ENCODE results near the gene IQGAP2. TPM values are rescaled to one million over a fixed set of nuclear protein-coding genes. Genes with fewer than 3 reads are reported as not detected.

IQGAP2 gene
- total and polyA plus RNA-seq, 2 of the 8 experiments (the other 6 are each of a cell fraction or from before 2014, with no cell fraction given) = 19.7 to 66.0 TPM

DNA sequence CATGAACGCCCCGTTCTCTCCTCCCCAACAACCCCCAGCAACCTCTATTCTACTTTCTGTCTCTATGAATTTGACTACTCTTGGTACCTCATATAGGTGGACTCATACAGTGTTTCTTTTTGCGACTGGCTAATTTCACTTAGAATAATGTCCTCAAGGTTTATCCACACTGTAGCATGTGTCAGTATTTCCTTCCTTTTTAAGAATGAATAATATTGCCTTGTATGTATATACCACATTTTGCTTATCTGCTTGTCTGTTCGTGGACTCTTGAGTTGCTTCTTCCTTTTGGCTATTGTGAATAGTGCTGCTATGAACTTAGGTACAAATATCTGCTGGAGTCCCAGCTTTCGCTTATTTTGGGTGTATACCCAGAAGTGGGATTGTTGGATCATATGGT, 42.7 kb downstream of the IQGAP2 start (continued):
- TF ChIP-seq, protein P1, sequence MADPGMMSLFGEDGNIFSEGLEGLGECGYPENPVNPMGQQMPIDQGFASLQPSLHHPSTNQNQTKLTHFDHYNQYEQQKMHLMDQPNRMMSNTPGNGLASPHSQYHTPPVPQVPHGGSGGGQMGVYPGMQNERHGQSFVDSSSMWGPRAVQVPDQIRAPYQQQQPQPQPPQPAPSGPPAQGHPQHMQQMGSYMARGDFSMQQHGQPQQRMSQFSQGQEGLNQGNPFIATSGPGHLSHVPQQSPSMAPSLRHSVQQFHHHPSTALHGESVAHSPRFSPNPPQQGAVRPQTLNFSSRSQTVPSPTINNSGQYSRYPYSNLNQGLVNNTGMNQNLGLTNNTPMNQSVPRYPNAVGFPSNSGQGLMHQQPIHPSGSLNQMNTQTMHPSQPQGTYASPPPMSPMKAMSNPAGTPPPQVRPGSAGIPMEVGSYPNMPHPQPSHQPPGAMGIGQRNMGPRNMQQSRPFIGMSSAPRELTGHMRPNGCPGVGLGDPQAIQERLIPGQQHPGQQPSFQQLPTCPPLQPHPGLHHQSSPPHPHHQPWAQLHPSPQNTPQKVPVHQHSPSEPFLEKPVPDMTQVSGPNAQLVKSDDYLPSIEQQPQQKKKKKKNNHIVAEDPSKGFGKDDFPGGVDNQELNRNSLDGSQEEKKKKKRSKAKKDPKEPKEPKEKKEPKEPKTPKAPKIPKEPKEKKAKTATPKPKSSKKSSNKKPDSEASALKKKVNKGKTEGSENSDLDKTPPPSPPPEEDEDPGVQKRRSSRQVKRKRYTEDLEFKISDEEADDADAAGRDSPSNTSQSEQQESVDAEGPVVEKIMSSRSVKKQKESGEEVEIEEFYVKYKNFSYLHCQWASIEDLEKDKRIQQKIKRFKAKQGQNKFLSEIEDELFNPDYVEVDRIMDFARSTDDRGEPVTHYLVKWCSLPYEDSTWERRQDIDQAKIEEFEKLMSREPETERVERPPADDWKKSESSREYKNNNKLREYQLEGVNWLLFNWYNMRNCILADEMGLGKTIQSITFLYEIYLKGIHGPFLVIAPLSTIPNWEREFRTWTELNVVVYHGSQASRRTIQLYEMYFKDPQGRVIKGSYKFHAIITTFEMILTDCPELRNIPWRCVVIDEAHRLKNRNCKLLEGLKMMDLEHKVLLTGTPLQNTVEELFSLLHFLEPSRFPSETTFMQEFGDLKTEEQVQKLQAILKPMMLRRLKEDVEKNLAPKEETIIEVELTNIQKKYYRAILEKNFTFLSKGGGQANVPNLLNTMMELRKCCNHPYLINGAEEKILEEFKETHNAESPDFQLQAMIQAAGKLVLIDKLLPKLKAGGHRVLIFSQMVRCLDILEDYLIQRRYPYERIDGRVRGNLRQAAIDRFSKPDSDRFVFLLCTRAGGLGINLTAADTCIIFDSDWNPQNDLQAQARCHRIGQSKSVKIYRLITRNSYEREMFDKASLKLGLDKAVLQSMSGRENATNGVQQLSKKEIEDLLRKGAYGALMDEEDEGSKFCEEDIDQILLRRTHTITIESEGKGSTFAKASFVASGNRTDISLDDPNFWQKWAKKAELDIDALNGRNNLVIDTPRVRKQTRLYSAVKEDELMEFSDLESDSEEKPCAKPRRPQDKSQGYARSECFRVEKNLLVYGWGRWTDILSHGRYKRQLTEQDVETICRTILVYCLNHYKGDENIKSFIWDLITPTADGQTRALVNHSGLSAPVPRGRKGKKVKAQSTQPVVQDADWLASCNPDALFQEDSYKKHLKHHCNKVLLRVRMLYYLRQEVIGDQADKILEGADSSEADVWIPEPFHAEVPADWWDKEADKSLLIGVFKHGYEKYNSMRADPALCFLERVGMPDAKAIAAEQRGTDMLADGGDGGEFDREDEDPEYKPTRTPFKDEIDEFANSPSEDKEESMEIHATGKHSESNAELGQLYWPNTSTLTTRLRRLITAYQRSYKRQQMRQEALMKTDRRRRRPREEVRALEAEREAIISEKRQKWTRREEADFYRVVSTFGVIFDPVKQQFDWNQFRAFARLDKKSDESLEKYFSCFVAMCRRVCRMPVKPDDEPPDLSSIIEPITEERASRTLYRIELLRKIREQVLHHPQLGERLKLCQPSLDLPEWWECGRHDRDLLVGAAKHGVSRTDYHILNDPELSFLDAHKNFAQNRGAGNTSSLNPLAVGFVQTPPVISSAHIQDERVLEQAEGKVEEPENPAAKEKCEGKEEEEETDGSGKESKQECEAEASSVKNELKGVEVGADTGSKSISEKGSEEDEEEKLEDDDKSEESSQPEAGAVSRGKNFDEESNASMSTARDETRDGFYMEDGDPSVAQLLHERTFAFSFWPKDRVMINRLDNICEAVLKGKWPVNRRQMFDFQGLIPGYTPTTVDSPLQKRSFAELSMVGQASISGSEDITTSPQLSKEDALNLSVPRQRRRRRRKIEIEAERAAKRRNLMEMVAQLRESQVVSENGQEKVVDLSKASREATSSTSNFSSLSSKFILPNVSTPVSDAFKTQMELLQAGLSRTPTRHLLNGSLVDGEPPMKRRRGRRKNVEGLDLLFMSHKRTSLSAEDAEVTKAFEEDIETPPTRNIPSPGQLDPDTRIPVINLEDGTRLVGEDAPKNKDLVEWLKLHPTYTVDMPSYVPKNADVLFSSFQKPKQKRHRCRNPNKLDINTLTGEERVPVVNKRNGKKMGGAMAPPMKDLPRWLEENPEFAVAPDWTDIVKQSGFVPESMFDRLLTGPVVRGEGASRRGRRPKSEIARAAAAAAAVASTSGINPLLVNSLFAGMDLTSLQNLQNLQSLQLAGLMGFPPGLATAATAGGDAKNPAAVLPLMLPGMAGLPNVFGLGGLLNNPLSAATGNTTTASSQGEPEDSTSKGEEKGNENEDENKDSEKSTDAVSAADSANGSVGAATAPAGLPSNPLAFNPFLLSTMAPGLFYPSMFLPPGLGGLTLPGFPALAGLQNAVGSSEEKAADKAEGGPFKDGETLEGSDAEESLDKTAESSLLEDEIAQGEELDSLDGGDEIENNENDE (IDR thresholded peaks at IDR 0.05; ENCODE audit: insufficient replicate concordance, low read length) = no peak
- TF ChIP-seq CHD2 (IDR thresholded peaks at IDR 0.05; ENCODE audit: low read length) (no peak), POLR2A (IDR thresholded peaks at IDR 0.05; ENCODE audit: control extremely low read depth in 1 of 2, low read depth in 2 of 2, low read length in 2 of 2) (no peak), PHF8 (conservative IDR thresholded peaks at IDR 0.05; ENCODE audit: low read depth, low read length) (no peak), NANOG (IDR thresholded peaks at IDR 0.05; ENCODE audit: insufficient read depth, low read depth, low read length, poor library complexity, severe bottlenecking) (no peak), ZNF274 (IDR thresholded peaks at IDR 0.05; ENCODE audit: borderline replicate concordance, extremely low read depth, low read length) (no peak), GABPA (IDR thresholded peaks at IDR 0.05; ENCODE audit: borderline replicate concordance, insufficient read depth, low read length) (no peak), HDAC2 (IDR thresholded peaks at IDR 0.05; ENCODE audit: borderline replicate concordance in 1 of 2, low read depth in 2 of 2, low read length in 2 of 2) (no peak), CEBPB (IDR thresholded peaks at IDR 0.05; ENCODE audit: low read depth, low read length) (no peak)

Measured in H1 (cell line).